Lung microvascular endothelial cell (primary cell): ENCODE data around the gene ECE2. TPM values are rescaled to one million over a fixed set of nuclear protein-coding genes. Genes with fewer than 3 reads are reported as not detected.

Source experiments
- DNase-seq, 2 donors: peaks; one replicate each; pipeline versions ENCODE4 v3.0.0 to v3.0.0-alpha.2; 2010; ENCODE audit warnings: low read depth in 2 of 2
- total RNA-seq: library from RNA; depleted of rRNA; stranded (reverse); fragments of >200 nt; gene quantifications from 2 replicates; pipeline ENCODE4 v1.2.1, GENCODE V29; 2014

Gene ECE2
- total RNA-seq, 1 donor from 2014 or later = not detected

DNA sequence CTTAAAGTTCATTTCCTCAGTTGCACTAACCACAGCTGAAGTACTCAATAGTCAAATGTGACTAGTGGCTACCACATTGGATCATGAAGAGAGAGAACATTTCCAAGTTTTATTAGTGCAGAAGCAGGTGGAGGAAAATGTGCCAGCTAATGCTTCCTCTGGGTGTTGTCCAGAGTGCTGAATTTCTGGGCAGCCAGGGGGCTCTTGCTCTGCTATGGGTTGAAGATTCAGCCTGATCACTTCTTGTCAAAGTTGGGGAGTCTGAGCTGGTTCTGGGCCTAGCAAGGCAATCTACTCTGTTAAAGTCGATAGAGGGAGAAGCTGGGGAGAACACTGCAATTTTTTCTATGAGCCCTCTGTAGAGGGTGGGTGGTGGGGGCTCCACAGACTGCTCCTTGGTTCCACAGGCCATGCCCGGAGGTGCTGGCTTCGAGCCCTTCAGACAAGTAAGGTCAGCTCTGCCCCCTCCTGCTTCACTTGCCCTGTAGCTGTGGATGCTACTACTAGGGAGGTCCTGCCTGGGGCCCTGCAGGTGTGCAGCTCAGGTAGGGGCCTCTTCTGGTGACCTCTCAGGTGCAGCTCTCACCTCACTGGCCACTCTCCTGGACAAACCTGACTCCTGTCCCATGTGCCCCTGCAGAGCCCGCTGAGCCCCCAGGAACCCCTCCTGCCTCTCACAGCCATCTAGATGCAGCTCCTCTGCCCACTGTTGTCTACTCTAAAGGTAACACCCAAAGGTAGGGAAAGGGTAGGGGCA lies 35.3 kb upstream of the ECE2 start:
- peak; percentile 41 to 54 for DNase-seq

DNA sequence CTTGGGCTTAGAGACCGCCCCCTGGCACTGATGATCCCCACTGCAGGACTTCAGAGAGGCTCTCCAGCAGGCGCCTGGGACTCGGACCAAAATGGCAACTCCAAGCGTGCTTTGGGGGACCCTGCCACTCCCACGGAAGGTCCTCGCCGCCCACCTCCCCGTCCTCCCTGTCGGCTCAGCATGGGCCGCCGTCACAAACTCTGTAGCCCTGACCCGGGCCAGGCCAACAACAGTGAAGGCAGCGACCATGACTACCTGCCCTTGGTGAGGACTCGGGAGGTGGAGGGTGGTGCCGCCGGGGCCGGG lies 34.7 kb upstream of the ECE2 start:
- DNase-seq = no peak

DNA sequence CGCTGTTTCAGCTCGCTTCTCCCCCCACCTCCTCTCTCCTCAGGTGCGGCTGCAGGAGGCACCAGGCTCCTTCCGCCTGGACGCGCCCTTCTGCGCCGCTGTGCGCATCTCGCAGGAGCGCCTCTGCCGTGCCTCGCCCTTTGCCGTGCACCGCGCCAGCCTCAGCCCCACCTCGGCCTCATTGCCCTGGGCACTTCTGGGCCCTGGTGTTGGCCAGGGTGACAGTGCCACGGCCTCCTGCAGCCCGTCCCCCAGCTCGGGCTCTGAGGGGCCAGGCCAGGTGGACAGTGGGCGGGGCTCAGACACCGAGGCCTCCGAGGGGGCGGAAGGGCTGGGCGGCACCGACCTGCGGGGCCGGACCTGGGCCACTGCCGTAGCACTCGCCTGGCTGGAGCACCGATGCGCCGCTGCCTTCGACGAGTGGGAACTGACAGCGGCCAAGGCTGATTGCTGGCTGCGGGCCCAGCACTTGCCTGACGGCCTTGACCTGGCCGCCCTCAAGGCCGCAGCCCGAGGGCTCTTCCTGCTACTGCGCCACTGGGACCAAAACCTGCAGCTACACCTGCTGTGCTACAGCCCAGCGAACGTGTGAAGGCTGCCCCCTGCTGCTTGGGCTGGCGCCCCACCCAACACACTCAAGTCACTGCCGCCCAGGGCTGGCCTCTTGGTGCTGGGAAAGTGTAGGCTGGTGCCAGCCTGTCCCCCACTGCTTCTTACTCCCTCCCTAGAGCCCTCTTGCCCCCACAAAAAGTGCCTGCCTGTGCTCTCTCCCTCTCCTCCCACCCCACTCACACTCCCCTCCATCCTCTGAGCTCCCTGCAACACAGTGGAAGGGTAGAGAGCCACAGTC lies 34.1 kb upstream of the ECE2 start:
- peak; percentile 64 to 71 for DNase-seq

DNA sequence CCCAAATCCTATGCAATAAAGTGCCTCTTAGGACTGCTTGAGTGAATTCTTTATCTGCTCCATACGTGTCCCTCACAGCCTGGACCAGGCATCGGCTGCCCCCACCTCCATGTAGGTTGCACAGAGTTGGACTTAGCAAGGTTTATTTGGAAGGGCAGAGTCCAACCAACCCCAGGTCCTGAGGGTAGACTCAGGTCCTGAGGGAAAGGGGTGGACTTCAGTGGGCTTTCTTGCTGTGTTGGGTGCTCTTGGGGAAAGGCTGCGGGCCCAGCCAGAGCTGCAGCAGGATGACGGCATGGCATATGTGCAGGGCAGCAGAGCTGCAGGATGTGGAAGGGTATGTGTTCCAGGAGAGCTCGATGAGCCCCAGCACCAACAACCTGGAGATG lies 33.5 kb upstream of the ECE2 start:
- DNase-seq = no peak

DNA sequence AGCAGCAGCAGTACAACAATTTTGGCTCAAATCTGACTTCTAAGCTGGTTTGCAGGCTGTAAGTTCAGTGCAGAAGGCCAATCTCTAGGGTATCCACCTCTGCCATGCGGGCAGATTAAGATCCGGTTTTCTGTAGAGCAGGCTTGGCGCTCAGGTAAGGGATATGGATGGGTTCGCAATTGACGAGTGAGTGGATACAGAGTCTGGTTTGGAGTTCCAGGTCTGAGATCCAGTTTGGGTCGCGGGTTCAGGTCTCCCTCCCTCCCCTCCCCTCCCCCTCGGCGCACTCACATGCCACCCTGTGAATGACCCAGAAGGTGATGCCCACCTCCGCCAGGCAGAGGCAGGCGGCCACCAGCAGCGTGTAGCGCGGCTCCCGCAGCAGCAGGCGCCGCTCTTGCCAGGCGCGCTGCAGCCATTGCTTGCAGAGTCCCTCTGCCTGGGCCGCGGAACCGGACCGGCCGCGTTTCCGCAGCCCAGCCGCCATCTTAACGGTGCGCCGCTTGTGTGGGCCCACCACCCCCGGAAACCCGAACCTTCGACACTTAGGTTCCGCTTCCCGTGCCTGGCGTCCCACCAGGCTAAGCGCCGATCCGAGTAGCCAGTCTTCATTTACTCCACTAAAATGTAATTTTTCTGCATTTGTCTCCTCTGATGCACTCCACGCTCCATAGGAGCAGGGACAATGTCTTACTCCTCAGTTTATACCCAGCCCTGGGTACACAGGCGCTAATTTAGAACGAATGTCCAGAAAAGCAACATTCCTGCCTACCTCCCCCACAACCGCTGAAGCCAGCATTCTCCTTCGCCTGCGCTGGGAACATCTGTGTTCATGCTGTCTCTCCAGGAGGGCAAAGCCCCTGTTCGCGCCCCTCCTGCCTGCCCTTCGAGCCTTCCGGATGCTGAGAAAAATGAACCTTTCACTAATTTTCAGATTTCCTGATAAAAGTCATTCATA lies 27.1 kb upstream of the ECE2 start, which contains the start of gene ALG3:
Gene ALG3 (minus strand): TSS at position 509 of the 958 bp plus-strand sequence. CDS start 22 bp downstream, at position 487.
- DNase-seq = peak; percentile 90 to 94

DNA sequence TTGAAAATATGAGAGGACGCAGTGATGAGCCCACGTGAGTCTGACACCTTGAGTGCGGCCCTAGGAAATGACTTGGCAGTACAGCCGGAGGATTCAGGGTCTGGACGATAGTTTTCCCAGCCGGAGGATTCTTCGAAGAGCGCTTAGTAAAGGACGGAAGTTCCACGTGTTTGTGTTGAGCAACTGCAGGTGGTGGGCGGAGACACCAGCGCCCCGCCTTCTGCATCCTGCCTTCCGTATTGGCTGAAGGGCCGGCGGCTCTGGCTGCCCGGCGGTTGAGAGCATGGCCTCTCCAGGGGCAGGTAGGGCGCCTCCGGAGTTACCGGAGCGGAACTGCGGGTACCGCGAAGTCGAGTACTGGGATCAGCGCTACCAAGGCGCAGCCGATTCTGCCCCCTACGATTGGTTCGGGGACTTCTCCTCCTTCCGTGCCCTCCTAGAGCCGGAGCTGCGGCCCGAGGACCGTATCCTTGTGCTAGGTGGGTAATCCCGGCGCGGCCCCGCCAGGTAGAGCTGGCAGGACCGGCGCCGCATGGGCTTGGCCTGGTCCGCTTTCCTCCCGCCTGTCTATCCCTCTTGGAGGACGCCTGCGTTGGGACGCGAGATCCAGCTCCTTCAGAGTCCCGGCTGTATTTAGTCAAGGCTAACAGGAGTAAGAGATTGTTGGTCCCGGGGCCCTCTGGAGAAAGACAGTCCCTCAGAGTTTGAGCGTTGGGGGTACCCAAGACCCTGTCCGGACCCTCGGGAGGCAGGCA lies 26.2 kb upstream of the ECE2 start, which contains the start of gene EEF1AKMT4:
Gene EEF1AKMT4 (plus strand): TSS at position 261 of the 755 bp plus-strand sequence. CDS start 23 bp downstream, at position 284.
- DNase-seq = peak; percentile 98

DNA sequence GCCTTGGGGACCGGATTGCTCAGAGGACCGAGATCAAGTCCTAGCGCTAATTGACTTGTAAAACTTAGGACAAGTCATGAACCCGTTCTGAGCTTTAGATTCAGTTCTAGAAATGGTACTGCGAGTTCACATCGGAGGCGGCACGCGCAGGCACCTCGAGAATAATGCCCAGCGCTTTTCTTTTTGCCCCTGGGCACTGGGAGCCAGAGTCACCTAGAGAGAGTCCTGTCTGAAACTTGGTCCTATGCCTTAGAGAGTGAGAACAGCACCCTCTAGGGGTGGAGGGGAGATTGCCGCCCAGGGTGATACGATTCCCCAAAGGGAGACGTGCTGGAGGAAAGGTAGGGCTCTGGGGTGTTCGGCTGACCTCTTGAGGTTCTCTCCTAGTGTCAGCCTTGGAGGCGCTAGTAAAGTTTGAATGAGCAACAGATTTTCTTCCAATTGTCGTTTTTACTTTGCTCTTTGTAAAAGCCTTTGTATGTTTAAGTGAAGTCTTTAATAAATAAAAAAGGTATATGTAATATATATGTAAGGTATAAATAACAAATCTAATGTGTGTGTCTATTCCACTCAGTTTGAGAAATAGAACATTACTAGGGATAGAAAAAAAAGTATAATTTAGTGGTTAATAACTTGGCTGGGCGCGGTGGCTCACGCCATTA lies 25.5 kb upstream of the ECE2 start:
- DNase-seq = peak; percentile 88 to 90

DNA sequence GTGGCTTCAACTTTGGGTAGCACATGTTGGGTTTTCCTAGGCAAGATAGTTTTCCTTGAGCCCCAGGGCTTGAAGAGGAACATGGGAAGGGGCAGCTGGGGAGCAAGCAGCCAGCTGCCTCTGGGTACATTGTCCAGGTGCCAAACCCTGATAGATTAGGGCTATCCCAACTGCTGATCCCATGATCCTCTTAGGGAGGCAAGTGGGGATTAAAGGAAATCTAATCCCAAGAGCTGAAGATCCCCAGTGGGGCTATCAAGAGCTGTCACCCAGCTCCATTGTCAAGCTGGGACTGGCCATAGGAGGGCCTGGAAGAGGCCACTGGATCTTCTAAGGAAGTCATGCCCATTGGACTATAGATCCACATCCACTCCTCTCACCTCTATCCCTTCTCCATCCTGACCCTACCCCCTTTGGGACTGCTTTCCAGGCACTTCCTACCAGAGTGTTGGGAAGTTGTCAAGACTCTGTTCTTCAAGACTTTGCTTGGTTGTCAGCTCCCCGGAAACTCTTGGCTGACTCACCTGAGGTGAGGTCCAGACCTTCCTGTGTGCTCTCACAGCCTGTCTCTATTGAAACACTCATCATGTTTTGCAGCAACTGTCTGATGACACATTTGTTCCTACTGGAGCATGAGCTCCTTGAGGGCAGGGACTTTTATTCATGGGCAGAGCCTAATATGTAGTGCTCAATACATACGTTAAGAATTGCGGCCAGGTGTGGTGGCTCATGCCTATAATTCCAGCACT lies 20.4 kb upstream of the ECE2 start:
- DNase-seq = no peak

DNA sequence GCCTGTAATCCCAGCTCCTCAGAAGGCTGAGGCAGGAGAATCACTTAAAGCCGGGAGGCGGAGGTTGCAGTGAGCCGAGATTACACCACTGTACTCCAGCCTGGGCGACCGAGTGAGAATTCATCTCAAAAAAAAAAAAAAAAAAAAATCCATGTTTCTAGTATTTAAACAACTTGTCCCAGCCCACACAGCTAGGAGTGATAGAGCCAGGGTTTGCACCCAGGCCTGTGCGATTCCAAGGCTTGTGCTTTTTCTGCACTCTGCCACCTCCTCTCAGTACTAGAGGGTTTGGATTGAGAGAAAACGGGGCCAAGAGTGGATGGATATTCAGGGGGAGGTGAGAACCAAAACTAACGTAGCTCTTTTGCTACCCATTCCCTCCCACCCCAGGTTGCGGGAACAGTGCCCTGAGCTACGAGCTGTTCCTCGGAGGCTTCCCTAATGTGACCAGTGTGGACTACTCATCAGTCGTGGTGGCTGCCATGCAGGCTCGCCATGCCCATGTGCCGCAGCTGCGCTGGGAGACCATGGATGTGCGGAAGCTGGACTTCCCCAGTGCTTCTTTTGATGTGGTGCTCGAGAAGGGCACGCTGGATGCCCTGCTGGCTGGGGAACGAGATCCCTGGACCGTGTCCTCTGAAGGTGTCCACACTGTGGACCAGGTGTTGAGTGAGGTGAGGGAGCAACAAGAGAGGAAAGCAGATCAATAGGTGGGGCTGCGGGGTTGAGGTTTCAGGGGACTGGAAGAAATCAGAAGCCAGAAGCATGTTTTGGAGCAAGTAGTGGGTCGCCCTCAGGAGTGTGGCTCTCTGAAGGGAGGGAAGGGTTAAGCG lies 18.5 kb upstream of the ECE2 start:
- DNase-seq = no peak

DNA sequence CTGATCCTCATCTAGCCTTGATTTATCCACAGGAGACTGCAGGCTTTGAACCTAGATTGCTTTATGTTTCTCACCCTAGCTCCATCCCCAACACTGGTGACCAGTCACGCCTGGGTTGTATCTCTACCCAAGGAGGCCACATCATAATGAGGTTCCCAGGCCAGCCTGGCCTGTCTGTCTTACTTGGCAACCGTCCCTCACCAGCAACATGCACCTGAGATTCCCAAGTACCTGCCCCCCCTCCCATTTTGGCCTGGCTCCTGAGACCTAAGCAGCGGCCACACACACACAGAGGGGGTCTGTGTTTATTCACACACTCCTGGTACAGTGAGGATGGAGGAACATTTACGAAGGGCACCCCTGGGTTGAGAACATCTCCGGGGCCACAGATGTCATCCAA lies 16.9 kb upstream of the ECE2 start:
- DNase-seq = no peak

DNA sequence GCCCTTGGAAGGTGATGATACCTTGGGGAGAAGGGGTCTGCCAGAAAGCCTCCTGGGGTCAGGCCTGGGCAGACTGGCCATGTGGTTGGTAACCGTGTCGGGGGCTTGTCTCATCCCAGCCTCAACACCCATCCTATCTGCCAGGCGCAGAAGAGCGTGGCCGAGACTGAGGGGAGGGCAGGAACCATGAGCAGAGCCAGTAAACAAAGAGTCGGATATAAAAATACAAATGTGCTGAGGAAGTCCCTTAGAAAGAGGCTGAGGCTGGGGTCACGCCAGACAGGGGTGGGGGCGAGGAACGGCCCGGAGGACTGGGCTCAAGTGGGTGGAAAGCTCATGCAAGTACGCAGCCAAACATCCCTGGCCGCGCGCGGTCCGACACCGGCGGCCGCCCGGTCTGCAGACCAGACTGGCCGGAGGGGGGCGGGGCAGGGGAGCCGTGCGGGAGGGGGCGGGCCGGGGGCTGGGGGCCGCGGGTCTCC lies 16.4 kb upstream of the ECE2 start:
- DNase-seq = no peak

DNA sequence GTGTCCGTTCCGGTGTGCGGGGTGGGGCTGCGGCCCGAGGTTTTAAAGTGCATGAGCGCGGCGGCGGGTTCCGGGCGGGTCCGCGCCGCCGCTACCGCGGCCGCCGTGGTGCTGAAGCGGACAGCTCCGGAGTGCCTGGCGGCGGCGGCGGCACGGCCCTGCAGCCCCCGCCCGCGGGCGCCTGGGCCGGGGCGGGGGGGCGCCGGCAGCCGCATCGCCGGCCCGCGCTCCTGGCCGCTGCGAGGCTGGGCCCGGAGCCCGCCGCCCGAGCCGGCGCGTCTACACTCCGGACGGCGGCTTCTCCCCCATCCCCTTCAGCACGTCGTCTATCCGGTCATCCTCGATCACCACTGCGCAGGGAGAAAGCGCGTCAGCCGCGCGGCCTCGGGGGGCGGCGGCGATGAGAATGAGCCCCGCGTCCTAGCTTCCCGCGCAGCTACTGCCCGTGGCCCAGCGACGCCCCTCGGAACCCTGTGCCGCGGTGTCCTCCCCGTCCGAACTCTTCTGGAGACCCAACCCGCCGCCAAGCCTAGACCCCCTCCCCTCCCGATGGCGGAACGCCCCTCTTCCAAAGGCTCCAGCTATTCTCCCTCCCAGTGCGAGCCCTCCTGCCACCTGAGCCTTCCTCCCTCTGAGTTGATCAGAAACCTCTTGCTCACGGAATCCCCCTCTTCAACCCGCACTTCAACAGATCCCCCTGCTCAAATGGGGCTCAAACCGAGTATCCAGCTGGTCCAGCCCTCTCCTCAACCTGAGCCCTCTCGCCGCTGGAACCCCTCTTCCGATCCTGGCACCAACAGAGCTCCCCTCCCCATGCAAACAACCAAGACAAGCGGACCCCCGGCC lies 15.7 kb upstream of the ECE2 start:
- DNase-seq = peak; percentile 42 to 56

DNA sequence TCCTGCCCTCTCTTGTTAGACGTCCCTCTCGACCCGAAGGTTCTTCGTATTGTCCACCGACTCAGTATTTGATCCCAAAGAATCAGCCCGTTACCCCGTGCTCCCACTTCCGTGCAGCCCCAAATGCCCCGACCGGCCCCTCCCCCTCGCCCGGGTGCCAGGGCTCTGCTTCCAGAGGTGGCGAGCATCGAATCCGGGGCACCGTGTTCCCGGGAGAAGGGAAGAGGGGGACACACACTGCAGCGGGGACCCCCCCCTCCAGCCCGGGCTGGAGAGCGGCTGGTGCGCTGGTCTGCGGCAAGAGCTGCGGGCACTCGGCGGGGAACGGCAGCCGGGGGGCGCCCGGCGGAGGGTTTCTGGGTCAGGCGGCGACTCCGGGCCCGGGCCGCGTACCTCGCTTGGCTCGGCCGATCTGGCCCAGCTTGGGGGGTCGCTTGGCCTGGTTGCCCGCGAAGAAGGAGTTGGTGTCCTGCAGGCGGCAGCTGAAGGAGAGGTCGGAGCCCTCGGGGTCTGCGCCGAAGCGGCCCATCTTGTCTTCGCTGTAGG lies 15.0 kb upstream of the ECE2 start:
- DNase-seq = no peak

DNA sequence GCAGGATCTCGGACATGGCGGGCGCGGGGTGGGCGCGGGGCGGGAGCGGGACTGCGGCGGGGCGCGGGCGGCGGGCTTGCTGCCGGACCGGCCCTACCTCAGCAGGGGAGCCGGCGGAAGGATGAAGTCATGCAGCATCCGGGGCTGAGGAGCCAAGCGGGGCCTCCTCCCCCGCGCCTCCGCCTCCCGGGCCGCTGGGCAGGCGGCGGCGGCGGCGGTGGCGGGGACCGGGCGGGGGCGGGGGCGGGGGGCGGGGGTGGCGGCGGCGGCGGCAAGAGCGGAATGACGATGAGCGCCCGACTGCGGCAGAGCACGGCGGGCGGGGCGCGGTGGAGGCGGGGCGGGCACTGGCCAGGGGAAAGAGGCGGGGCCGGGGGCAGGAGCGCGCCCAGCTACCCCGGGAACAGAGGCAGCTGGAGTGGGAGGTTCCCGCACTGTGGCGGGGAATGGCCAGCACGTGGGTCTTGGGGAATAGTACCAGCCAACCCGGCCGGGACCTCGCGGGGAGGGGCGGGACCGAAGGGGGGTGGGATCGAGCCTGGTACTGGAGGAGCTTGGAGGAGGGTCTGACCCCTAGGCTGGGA lies 14.5 kb upstream of the ECE2 start, which contains the start of gene CAMK2N2:
Gene CAMK2N2 (minus strand): TSS at position 284 of the 584 bp plus-strand sequence. CDS start 268 bp downstream, at position 16.
- DNase-seq = peak; percentile 38 to 52

DNA sequence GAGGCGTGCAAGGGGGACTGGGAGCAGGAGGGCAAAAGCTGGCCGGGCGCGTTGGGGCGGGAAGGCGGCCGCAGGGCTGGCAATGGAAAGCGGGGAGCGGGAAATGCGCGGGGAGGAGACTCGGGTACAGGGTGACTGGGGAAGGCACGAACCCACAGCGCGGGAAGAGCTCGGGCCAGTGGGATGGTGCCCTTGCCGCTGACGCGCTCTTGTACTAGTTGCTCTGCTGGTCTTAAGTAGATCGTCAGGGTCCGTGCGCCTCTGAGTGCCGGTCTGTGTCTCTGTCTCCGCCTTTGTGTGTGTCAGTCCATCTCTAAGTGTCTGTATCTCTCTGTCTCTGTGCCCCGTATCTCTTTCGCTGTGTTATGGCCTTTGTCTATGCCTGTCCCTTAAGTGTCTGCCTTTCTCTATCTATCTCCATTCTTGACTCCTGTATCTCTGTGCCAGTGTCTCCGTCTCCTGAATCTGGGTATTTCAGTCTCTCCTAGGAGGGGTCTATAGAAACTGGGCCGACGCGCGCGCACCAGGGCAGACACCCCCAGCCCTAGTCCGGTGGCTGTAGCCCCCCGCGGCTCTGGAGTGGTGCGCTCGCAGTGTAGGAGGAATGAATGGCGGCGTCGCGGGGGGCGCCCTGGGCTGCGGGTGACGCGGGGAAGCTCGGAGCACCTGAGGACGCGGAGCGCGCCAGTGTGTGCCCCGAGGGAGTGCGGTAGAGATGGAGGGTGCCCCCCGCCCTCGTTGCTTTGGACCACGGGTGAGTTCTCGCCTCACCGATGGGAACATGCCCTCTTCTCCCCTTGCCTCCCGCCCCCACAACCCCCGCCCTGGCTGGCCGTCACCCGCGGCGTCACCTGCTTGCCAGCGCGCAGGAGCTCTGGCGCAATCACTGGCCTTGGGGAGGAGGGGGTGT lies 13.7 kb upstream of the ECE2 start:
- peak in 1 of 2 donors; percentile 36 for DNase-seq

DNA sequence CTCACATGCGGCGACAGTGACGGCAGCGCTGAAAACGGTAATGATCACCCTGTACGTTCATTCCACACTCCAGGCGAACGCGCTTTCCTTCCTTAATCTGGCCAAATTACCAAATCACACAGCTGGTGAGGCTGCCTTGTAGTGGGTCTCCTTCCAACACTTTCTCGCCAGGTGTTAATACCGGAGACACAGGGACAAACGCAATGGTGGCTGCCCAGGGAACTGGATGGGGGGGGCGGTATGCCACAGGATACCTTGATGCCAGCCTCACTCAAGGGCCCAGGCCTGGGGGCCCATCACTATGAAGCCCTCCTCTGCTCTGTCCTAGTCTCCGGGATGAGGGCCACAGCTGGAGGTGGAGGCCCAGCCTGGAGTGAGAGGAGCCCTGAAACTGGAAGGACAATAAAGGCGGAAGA lies 13.1 kb upstream of the ECE2 start:
- DNase-seq = no peak
